Lung (tissue), 12 donors: Measurements from ENCODE around the gene CUBN. TPM values are rescaled to one million over a fixed set of nuclear protein-coding genes. Genes with fewer than 3 reads are reported as not detected.

Source experiments
- ATAC-seq: fragments of 200-7000 bp; cut with Tn5 transposase; one replicate; pipeline ENCODE4 v1.9.1; 2020; ENCODE audit warnings: moderate number of reproducible peaks; ENCODE audit not compliant: insufficient read depth, low FRiP score
- DNase-seq, 3 donors: peaks; one replicate each; pipeline ENCODE4 v3.0.0-alpha.2; 2013 to 2017
- H3K27ac ChIP-seq, 2 donors: one replicate each; pipeline ENCODE4 v1.5.1; 2013; ENCODE audit warnings: mild to moderate bottlenecking in 2 of 2, moderate library complexity in 2 of 2, control low read depth in 1 of 2, inconsistent platforms in 1 of 2, low read depth in 1 of 2, low read length in 1 of 2
- H3K27me3 ChIP-seq, 3 donors: one replicate each; pipeline ENCODE4 v1.5.1; 2013; ENCODE audit warnings: low read length in 2 of 3; ENCODE audit not compliant: control insufficient read depth in 3 of 3, insufficient read depth in 3 of 3
- H3K36me3 ChIP-seq, 4 donors: one replicate each; pipeline ENCODE4 v1.5.1; 2013; ENCODE audit warnings: low read length in 4 of 4, mild to moderate bottlenecking in 1 of 4, moderate library complexity in 1 of 4; ENCODE audit not compliant: control insufficient read depth in 4 of 4, insufficient read depth in 4 of 4
- H3K4me1 ChIP-seq, 5 donors: one replicate each; pipeline ENCODE4 v1.5.1; 2013; ENCODE audit warnings: low read length in 5 of 5, mild to moderate bottlenecking in 2 of 5, moderate library complexity in 1 of 5; ENCODE audit not compliant: control insufficient read depth in 5 of 5, insufficient read depth in 5 of 5
- H3K4me3 ChIP-seq: one replicate; pipeline ENCODE4 v1.5.1; 2013; ENCODE audit warnings: mild to moderate bottlenecking, control low read depth, moderate library complexity
- H3K9ac ChIP-seq, 2 donors: one replicate each; pipeline ENCODE4 v1.5.1; 2013; ENCODE audit warnings: low read length in 2 of 2, control low read depth in 1 of 2; ENCODE audit not compliant: insufficient read depth in 1 of 2
- H3K9me3 ChIP-seq, 4 donors: one replicate each; pipeline ENCODE4 v1.5.1; 2013; ENCODE audit warnings: low read length in 3 of 4, mild to moderate bottlenecking in 1 of 4, moderate library complexity in 1 of 4; ENCODE audit not compliant: control insufficient read depth in 4 of 4, insufficient read depth in 3 of 4
- WGBS, 2 donors: extraction: QIAGEN DNeasy Blood & Tissue Kit; methylation state at CpG; one replicate each; pipeline ENCODE4 v1.1.7; 2013; 5-methylcytosine and 5-hydroxymethylcytosine counted together
- polyA plus RNA-seq, 2 donors: library from polyadenylated mRNA; stranded (reverse); fragments of 200-250 nt; gene quantifications; one replicate each; pipeline ENCODE4 v1.2.1, GENCODE V29; 2013
- total RNA-seq, 2 donors: library from RNA; depleted of rRNA in 1 of 2; stranded (reverse); fragments of >200 nt in 1 of 2; gene quantifications; one replicate each; pipeline ENCODE4 v1.2.1, GENCODE V29; 2014 to 2021
- TF ChIP-seq, protein P1 (sequence below): IDR thresholded peaks from 2 replicates; pipeline ENCODE4 v1.5.1; 2012; ENCODE audit warnings: mild to moderate bottlenecking; ENCODE audit errors: control extremely low read depth, extremely low read depth
- donor health status: control.
- donor health status: control.
- donor health status: Bipolar disorder and iron deficiency.
- donor health status: healthy.
- donor health status: DM: yes; HTN: yes; CAD: no.

Gene CUBN
- total and polyA plus RNA-seq, 4 donors, result 0.33 to 5.1 (median 1.0) TPM

DNA sequence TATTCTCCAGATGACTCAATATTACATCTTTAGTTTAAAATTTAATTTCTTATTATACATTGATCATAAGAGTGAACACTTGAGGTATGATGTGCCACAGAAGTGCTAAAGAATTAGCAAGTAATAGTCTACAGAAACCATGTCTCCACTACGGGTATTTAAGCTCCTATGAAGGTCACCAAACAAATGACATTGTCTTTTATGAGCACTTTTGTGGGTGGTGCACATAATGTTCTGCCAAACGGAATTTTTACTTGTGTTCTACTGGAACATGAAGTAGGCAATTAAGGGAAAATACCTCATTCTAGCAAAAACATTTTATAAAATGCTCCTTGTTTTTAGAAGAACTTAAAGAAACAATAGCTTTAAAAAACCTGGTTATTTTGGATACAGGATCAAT lies 27.4 kb upstream of the CUBN start:
- Histone ChIP-seq H3K9ac (no peak overlapping the region), H3K27me3 (no peaks in the 10 kb centered on the region), H3K36me3 (peaks cover 0 to 7% (median 0%) of the 10 kb centered on the region in 4 donors), H3K27ac (no peak overlapping the region), H3K9me3 (no peaks in the 10 kb centered on the region), H3K4me1 (peaks cover 0 to 5% (median 0%) of the 10 kb centered on the region in 5 donors), H3K4me3 (no peak overlapping the region)
- ATAC-seq (no peak), DNase-seq (no peak)
- WGBS, 2 donors, result 93 to 94% methylated on average over 2 of the region's 2 CpGs
- TF ChIP-seq, protein P1, sequence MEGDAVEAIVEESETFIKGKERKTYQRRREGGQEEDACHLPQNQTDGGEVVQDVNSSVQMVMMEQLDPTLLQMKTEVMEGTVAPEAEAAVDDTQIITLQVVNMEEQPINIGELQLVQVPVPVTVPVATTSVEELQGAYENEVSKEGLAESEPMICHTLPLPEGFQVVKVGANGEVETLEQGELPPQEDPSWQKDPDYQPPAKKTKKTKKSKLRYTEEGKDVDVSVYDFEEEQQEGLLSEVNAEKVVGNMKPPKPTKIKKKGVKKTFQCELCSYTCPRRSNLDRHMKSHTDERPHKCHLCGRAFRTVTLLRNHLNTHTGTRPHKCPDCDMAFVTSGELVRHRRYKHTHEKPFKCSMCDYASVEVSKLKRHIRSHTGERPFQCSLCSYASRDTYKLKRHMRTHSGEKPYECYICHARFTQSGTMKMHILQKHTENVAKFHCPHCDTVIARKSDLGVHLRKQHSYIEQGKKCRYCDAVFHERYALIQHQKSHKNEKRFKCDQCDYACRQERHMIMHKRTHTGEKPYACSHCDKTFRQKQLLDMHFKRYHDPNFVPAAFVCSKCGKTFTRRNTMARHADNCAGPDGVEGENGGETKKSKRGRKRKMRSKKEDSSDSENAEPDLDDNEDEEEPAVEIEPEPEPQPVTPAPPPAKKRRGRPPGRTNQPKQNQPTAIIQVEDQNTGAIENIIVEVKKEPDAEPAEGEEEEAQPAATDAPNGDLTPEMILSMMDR, result no peak

DNA sequence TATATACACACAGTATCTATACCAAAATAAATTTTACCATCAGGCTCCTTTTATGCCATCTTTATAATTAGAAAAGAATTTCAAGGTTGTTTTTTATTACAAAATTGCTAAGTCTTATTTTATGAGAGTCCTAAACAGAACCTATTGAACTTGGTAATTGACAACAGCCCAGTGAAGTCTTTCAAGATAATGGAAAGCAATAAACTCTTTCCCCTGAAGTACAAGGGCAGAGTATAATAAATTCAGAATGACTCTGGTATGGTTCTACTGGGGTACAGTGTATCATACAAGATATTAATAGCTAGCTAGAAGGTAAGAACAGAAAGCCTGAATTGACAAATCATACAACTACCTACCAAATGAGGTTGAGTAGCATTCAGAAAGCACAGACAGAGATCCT lies 26.2 kb upstream of the CUBN start:
- no peaks in the 10 kb centered on the region for H3K27me3 ChIP-seq
- peaks cover 0 to 5% (median 0%) of the 10 kb centered on the region in 5 donors for H3K4me1 ChIP-seq
- H3K27ac ChIP-seq, result no peak overlapping the region
- ATAC-seq (no peak), DNase-seq (no peak)
- no peak overlapping the region for H3K4me3 ChIP-seq
- TF ChIP-seq, protein P1, result no peak
- no peak overlapping the region for H3K9ac ChIP-seq
- H3K36me3 ChIP-seq, result peaks cover 0 to 7% (median 0%) of the 10 kb centered on the region in 4 donors
- no peaks in the 10 kb centered on the region for H3K9me3 ChIP-seq

DNA sequence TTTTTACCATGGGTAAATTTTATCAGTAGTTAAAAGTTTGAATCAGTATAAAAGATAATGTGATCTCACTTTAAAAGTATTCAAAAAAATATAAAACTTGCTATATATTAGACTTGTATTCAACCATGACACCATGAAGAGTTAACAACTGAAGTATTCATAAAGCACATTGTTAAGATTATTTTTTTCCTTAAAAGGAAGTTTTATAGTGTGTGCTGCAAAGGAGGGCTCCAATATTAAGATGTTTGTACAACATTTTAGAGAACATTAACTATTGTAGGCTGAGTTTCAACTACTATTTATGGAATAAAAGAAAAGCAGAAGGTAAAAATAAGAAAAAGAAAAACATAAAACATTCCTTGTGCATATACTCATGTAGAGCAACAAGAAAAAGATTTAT lies 24.5 kb upstream of the CUBN start:
- H3K4me3 ChIP-seq, result no peak overlapping the region
- peaks cover 0 to 7% (median 0%) of the 10 kb centered on the region in 4 donors for H3K36me3 ChIP-seq
- H3K27me3 ChIP-seq, result no peaks in the 10 kb centered on the region
- H3K9me3 ChIP-seq, result no peaks in the 10 kb centered on the region
- TF ChIP-seq, protein P1, result no peak
- ATAC-seq, result no peak
- peaks cover 0 to 5% (median 0%) of the 10 kb centered on the region in 5 donors for H3K4me1 ChIP-seq
- no peak overlapping the region for H3K27ac ChIP-seq
- H3K9ac ChIP-seq, result no peak overlapping the region
- DNase-seq, result peak in 2 of 3 donors; percentile 33 to 37

DNA sequence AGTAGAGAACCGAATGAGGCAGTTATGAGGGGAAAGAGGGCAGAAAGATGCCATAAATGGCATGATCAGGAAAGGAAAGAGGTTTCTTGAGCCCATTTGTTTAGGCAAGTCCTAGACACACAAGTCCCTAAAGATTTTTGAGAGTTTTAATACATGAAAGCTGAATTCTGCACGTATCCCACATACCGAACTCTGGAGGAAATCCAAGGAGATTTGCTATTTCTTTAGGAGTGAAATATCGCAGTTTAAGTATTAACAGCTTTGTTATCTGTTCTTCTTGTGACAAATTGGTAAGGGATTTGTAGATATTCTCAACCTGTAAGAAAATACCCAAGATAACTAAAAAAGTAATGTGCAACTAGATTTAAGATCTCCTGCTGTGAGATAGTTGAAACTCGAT lies 23.7 kb upstream of the CUBN start:
- H3K27ac ChIP-seq, result no peak overlapping the region
- no peak overlapping the region for H3K9ac ChIP-seq
- ATAC-seq (no peak), DNase-seq (peak in 1 of 3 donors; percentile 30)
- peaks cover 0 to 5% (median 0%) of the 10 kb centered on the region in 5 donors for H3K4me1 ChIP-seq
- WGBS, 2 donors, result 94% methylated on average over 5 of the region's 5 CpGs
- no peaks in the 10 kb centered on the region for H3K9me3 ChIP-seq
- TF ChIP-seq, protein P1, result no peak
- no peak overlapping the region for H3K4me3 ChIP-seq
- peaks cover 0 to 7% (median 0%) of the 10 kb centered on the region in 4 donors for H3K36me3 ChIP-seq
- no peaks in the 10 kb centered on the region for H3K27me3 ChIP-seq
